Activated T-cell treated with anti-CD3 and anti-CD28 coated beads for 1 hour (primary cell): ENCODE data around the gene KIF6.

Experiments used
- DNase-seq: peaks from one replicate; pipeline ENCODE4 v3.0.0-alpha.2; 2020; ENCODE audit warnings: low read depth

KIF6 gene

GRCh38 chr6:39417440-39417839, 307.8 kb downstream of the KIF6 start:
- no peak for DNase-seq

- DNase-seq, result no peak
These were observed 308.5 kb downstream of the KIF6 start for GRCh38 chr6:39416728-39417127.

- DNase-seq, result no peak
These were observed 309.2 kb downstream of the KIF6 start for GRCh38 chr6:39416026-39416425.

GRCh38 chr6:39415482-39415881, 309.7 kb downstream of the KIF6 start:
- DNase-seq, result no peak

DNA sequence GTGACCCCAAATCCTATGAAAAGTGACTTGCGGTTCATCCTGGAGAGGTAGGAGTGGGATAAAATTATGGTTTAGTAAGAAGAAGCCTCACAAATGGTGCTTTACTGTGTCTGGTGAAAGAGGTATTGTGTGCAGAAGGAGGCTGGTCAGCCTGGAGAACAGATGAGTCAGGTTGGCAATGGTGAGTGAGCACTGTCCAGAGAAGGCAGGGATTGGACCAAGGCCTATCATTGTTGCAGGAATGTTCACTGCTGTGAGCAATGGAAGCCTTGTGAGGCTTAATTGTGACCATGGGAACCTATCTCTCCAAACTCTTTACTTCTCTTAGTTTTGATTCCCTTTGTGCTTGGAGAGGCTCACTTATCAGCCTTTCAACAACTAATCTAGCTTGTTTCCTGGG, 313.7 kb downstream of the KIF6 start:
- no peak for DNase-seq

DNA sequence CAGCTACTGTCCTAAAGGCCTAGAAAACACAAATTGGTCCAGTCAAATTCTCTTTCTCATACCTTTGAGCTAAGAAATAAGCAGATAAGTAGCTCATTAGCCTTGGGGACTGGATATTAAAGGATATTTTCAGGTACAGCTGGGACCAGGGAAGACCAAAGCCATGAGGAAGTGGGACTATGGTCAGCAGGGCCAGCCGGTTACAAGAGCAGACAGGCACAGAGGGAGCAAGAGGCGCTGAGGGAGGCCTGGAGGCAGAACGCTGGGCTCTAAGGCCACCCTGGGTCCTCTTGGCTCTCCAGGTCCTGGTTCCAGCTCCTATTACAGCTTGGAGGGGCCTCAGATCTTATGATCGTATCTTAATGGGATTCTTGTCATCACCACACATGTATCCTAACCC, 314.2 kb downstream of the KIF6 start:
- no peak for DNase-seq

DNA sequence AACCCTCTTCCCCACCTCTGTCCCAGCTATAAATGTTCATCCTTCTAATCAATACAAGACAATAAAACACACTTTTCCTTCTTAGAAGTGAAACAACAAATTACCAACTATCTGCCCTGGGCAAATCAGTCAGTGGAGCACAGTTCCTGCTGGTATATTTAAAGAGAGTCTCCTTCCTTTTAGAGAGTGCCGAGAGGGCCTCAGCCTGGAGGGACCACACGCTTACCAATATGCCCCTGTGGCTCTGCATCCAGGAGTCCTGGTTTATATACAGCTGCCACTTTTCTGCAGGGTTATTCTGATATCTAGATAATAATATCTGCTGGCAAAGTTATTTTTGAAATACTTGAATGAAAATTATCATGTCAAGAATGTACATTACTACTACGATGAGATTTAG, 315.3 kb downstream of the KIF6 start:
- no peak for DNase-seq

DNA sequence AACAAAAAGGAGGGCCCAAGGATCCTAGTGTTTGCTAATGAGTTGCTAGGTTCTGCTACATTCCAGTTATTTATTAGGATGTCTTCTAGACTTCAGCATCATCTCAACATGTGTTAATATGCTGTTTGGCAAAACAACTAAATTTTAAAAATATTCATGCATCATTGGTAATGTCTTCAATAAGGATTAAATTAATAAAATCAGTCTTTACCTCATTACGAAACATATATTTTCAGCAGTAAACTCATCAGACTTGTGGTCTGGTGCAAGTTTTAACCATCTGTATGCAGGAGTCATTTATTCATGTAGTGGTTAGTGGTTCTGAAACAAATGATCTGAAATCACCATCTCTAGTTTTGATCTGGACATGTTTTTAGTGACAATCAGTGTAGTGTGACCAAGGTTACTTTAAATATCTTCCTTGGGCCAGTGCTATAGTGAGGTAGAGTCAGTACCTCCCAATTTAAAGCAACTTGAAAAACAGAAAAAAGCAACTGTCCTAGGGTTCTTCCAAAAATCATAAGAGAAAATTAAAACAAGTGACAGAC, 317.7 kb downstream of the KIF6 start:
- DNase-seq, result no peak

- DNase-seq, result no peak
These were observed 320.9 kb downstream of the KIF6 start for GRCh38 chr6:39404312-39404711.

DNA sequence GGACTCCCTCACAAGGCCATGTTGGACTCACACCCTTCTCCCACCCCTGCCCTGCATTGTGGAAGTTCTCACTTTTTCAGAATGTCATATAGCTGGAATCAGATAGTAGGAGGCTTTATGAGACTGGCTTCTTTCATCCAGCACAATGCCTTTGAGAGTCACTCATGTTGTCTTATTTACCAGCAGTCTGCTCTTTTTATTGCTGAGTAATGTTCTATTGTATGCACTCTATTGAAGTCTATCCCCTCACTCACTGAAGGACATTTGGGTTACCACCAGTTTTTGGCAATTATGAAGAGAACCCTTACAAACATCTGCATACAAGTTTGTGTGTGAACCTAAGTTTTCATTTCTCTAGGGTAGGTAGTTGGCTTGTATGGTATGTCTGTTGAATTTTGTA, 321.9 kb downstream of the KIF6 start:
- no peak for DNase-seq

DNA sequence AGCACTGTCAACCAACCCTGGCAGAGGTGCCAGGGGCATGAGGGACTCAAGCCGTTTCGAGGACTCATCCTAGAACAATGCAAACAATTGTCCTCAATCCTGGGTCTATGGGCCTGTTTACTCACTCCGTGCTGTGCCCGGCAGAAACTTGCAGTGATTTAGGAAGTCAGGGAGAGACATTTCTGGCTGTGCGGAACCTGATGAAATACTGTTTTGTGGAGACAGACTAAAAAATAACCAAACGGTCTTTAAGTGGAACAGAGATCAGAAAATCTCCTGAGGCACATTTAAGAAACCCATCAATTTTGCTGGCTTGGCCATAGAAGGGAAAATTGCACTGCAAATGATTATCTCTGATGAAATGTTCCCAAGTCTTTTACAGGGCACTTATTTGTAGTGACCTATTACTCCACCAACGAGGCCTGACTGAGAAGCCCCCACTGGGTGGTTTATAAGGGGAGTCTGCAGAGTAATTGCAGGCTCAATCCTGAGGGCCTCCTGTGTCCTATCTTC, 322.9 kb downstream of the KIF6 start:
- no peak for DNase-seq

GRCh38 chr6:39401376-39401775, 323.8 kb downstream of the KIF6 start:
- no peak for DNase-seq

- no peak for DNase-seq
These were observed 325.2 kb downstream of the KIF6 start for GRCh38 chr6:39400026-39400425.

GRCh38 chr6:39396854-39397253, 328.4 kb downstream of the KIF6 start:
- no peak for DNase-seq

GRCh38 chr6:39393075-39393474, 332.1 kb downstream of the KIF6 start:
- DNase-seq, result no peak

- no peak for DNase-seq
These were observed 334.0 kb downstream of the KIF6 start for GRCh38 chr6:39391182-39391581.

- no peak for DNase-seq
These were observed 335.8 kb downstream of the KIF6 start for GRCh38 chr6:39389484-39389767.

GRCh38 chr6:39388606-39389483, 336.4 kb downstream of the KIF6 start:
- DNase-seq, result no peak

DNA sequence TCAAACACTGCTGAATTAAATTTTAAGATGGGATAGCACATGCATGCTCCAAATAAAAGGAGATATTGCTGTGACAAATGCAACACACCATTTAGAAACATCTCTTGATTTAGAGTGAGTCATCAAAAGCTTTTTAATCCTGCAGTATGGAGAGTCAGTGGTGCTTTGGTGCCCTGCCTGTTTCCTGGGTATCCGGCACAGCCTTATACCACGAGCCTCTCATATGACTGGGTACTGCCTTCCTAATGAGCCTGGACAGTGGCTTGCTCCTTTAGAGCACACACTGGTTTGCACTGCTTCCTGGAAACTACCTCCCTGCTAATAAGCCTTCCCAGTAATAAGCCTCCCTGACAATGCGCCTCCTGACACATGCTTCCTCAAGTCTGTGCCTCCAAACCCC, 337.4 kb downstream of the KIF6 start:
- no peak for DNase-seq

DNA sequence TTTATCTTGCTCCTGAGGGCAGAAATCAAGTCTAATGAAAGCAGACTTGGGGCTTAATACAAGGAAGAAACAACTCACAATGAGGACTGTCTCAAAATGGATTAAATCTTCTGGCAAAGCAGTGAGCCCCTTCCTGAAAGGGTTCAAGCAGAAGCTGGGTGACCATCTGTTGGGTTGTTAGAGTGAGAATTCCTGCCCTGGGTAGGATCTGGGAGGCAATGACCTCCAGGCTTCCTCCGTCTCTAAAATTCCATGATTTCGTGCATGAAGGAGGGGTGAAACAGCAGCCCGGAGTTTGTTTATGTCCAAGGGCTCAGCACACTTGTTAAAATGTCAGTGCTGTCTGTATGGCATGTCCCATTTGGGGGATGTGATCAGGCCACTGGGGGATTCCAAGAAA, 338.7 kb downstream of the KIF6 start:
- DNase-seq, result no peak

GRCh38 chr6:39381550-39382140, 343.6 kb downstream of the KIF6 start:
- DNase-seq, result no peak

GRCh38 chr6:39380837-39381549, 344.2 kb downstream of the KIF6 start:
- no peak for DNase-seq

- DNase-seq, result no peak
These were observed 346.2 kb downstream of the KIF6 start for GRCh38 chr6:39378960-39379425.
